Calu3 (cell line): ENCODE data around the gene HPSE2. TPM values are rescaled to one million over a fixed set of nuclear protein-coding genes. Genes with fewer than 3 reads are reported as not detected.

ENCODE experiments used
- BruUV-seq: library from RNA; stranded (reverse); fragments of 400-500 nt; replicated peaks from 2 replicates; lab custom pipeline; 2021; lab: Mats Ljungman, UMichigan
- CTCF ChIA-PET: fragments of 300-600 bp; sonication (Branson Sonifier 250); formaldehyde crosslinking; loops from one replicate; lab custom pipeline; 2022; ENCODE audit warnings: antibody characterized with exemption; lab: Charles Lee
- DNase-seq: peaks from one replicate; pipeline ENCODE4 v3.0.0; 2022
- H3K27ac Mint-ChIP-seq: one replicate; pipeline ENCODE4 v1.8.0; 2022; ENCODE audit warnings: mixed read lengths; ENCODE audit not compliant: unreplicated experiment
- H3K27me3 Mint-ChIP-seq: one replicate; pipeline ENCODE4 v1.8.0; 2022; ENCODE audit warnings: mixed read lengths; ENCODE audit not compliant: unreplicated experiment
- H3K36me3 Mint-ChIP-seq: one replicate; pipeline ENCODE4 v1.8.0; 2022; ENCODE audit warnings: mild to moderate bottlenecking, moderate library complexity, mixed read lengths; ENCODE audit not compliant: insufficient read depth, unreplicated experiment
- H3K4me1 Mint-ChIP-seq: one replicate; pipeline ENCODE4 v1.8.0; 2022; ENCODE audit warnings: mild to moderate bottlenecking, low read depth, mixed read lengths; ENCODE audit not compliant: unreplicated experiment
- H3K4me3 Mint-ChIP-seq: one replicate; pipeline ENCODE4 v1.8.0; 2022; ENCODE audit warnings: mild to moderate bottlenecking, low read depth, moderate library complexity, mixed read lengths; ENCODE audit not compliant: unreplicated experiment
- H3K9me3 Mint-ChIP-seq: one replicate; pipeline ENCODE4 v1.8.0; 2022; ENCODE audit warnings: low read depth, mixed read lengths; ENCODE audit not compliant: unreplicated experiment
- intact Hi-C: fragments of 100-400 bp; cut with micrococcal nuclease; formaldehyde crosslinking; loops from one replicate; pipeline ENCODE4 v1.10.0; 2022; ENCODE audit not compliant: unreplicated experiment
- total RNA-seq: library from RNA; stranded (reverse); gene quantifications from 2 replicates; pipeline ENCODE4 v1.2.3, GENCODE V29; 2022
- TF ChIP-seq, protein P1 (sequence below): fragments of 200-600 bp; IDR thresholded peaks from one replicate; pipeline ENCODE4 v1.8.0; 2022; ENCODE audit warnings: antibody characterized with exemption; ENCODE audit not compliant: unreplicated experiment

HPSE2 gene
- total RNA-seq, 1 experiment from 2014 or later = not detected

DNA sequence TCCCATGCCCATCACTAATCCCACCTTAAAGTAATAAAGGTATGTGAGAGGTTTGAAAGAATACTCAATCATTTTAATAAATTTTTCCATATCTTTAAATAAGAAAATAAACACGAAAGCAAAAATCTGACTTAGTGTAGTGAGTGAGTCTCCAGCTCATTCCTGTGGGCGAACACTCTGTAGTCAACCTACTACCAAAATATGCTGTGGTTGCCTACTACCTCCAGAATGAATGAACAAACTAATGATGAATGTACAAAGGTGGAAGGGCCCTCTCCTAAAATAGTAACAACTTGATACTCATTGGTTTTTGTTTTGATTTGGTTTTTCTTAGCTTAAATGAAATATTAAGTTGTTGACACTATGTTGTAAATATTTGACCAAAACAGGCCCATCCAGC is 593.4 kb downstream of the HPSE2 start:
- DNase-seq = no peak
- no peak overlapping the region for H3K4me3 Mint-ChIP-seq
- H3K36me3 Mint-ChIP-seq = no peaks in the 10 kb centered on the region
- CTCF ChIA-PET = interaction anchor here (1.0 kb wide), 1 partner anchor 9 kb away, joined by 3 read pairs; no protein-coding TSS in a partner anchor
- intact Hi-C loops = no loop called here
- no peak overlapping the region for H3K27ac Mint-ChIP-seq
- no peaks in the 10 kb centered on the region for H3K9me3 Mint-ChIP-seq
- no peaks in the 10 kb centered on the region for H3K4me1 Mint-ChIP-seq
- TF ChIP-seq, protein P1, sequence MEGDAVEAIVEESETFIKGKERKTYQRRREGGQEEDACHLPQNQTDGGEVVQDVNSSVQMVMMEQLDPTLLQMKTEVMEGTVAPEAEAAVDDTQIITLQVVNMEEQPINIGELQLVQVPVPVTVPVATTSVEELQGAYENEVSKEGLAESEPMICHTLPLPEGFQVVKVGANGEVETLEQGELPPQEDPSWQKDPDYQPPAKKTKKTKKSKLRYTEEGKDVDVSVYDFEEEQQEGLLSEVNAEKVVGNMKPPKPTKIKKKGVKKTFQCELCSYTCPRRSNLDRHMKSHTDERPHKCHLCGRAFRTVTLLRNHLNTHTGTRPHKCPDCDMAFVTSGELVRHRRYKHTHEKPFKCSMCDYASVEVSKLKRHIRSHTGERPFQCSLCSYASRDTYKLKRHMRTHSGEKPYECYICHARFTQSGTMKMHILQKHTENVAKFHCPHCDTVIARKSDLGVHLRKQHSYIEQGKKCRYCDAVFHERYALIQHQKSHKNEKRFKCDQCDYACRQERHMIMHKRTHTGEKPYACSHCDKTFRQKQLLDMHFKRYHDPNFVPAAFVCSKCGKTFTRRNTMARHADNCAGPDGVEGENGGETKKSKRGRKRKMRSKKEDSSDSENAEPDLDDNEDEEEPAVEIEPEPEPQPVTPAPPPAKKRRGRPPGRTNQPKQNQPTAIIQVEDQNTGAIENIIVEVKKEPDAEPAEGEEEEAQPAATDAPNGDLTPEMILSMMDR = no peak
- peaks cover 17% of the 10 kb centered on the region for H3K27me3 Mint-ChIP-seq
- no TSS peak for BruUV-seq

DNA sequence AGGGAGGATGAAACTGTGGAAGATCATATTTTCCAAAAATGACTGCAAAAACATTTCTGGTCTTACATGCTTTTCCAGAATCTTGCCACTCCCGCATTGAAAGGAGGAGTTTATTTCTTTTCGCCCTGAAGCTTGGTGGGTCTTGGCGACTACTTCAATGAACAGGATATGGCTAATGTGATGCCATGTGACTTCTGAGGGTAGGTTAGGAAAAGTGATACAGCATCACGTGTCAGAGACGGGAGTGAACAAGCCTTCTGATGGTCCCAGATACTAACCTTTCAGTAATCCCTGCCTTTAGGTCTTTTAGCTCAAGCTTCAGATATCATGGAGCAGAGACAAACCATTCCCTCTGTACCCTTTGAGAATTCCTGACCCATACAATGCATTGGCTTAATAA is 596.7 kb downstream of the HPSE2 start:
- TF ChIP-seq, protein P1 = no peak
- H3K9me3 Mint-ChIP-seq = no peaks in the 10 kb centered on the region
- no peak for DNase-seq
- H3K4me3 Mint-ChIP-seq = no peak overlapping the region
- H3K36me3 Mint-ChIP-seq = no peaks in the 10 kb centered on the region
- H3K27ac Mint-ChIP-seq = no peak overlapping the region
- peaks cover under 1% of the 10 kb centered on the region for H3K27me3 Mint-ChIP-seq
- no TSS peak for BruUV-seq
- CTCF ChIA-PET = no interaction called here
- intact Hi-C loops = no loop called here
- H3K4me1 Mint-ChIP-seq = no peaks in the 10 kb centered on the region

- H3K4me1 Mint-ChIP-seq = no peaks in the 10 kb centered on the region
- no peak overlapping the region for H3K27ac Mint-ChIP-seq
- no peaks in the 10 kb centered on the region for H3K27me3 Mint-ChIP-seq
- no TSS peak for BruUV-seq
- H3K4me3 Mint-ChIP-seq = no peak overlapping the region
- DNase-seq = no peak
- CTCF ChIA-PET = no interaction called here
- intact Hi-C loops = no loop called here
- H3K36me3 Mint-ChIP-seq = no peaks in the 10 kb centered on the region
- H3K9me3 Mint-ChIP-seq = no peaks in the 10 kb centered on the region
- TF ChIP-seq, protein P1 = no peak
These were observed 598.7 kb downstream of the HPSE2 start for GRCh38 chr10:98636921-98637329.

DNA sequence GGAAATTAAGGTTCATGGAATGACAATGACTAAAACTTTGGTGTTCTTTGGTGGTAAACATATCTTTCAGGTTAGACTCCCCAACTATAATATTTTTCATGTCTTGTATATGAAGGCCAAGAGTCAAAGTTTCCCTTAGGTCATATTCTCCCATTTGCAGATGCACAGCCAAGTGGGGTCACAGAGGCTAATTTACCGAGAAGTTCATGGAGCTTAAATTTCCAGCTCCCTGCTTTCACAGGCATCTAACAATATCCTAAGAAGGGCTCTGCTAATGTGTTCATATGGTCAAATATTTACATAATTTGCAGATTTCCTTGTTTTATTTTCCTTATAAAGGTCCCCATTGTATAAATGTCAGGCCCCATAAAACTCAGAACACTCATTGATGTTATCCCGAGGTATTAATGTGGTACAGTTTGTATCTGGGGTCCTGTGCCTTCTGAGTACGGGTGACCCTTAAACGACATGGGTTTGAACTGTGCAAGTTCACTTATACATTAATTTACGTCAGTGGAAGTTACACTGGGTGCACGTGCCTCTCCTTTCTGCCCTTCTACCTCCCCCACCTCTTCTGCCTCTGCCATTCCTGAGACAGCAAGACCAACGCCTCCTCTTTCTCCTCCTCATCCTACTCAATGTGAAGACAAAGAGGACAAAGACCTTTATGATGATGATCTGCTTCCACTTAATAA is 603.0 kb downstream of the HPSE2 start:
- TF ChIP-seq, protein P1 = no peak
- CTCF ChIA-PET = no interaction called here
- BruUV-seq = no TSS peak

More for the DNA sequence above, 603.0 kb downstream of the HPSE2 start:
- intact Hi-C loops = no loop called here
- no peak for DNase-seq
- H3K36me3 Mint-ChIP-seq = no peaks in the 10 kb centered on the region
- H3K27me3 Mint-ChIP-seq = no peaks in the 10 kb centered on the region
- H3K4me3 Mint-ChIP-seq = no peak overlapping the region
- no peaks in the 10 kb centered on the region for H3K9me3 Mint-ChIP-seq
- H3K27ac Mint-ChIP-seq = no peak overlapping the region
- H3K4me1 Mint-ChIP-seq = no peaks in the 10 kb centered on the region
